Limb (tissue), 2 donors: ENCODE measurements around the gene YTHDC1.

Experiments used
- DNase-seq, 2 donors: peaks; one replicate each; pipeline ENCODE4 v3.0.0-alpha.2; 2016; ENCODE audit errors: extremely low spot score in 2 of 2

The YTHDC1 gene

DNA sequence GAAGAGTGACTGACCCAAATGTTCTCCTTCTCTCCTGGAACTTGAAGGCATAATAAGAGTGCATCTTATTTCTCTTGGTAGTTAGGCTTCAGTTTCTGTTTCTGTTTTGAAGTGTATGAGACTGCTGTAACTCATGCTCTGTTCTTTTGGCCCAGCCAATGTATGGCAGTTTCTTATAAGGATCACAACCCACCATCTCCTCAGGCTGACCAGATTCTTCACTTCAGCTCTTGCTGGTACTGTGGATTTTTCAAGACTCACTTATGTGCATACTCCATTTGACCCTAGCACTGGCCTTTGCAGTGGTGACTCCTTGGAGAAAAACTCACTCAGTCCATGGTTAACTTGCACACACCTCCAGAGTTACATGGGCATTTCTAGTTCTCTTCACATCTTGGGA, 9.6 kb upstream of the YTHDC1 start:
- no peak for DNase-seq

DNA sequence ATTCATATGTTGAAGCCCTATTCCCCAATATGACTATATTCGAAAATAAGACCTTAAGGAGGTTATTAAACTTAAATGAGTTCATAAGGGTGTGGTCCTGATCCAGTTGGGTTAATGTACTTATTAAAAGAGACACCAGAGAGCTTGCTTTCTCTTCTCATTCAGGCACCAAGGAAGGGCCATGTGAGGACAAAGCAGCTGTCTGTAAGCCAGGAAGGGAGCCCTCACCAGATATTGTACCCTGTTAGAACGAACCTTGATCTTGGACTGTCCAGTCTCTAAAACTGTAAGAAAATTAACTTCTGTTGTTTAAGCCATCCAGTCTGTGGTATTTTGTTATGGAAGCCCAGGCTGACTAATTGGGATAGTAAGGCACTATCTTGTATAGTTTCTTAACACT, 9.1 kb upstream of the YTHDC1 start:
- no peak for DNase-seq

DNA sequence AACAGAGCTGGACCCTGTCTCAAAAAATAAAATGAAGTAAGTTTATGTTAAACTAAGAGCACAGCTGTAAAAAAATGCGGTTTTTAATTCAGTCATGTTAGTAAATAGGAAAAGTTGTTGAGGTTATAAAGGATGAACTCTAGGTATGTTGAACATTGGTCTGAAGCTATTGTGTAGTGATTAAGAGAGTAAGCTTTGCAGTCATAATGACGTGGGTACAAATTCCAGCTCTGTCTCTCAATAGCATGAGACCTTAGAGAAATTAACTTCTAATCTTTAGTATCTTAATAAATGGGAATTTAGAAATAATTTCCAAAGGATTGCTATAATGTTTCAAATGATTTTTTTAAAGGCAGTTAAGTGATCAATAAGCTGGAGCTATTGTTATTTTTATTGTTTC, 2.9 kb upstream of the YTHDC1 start:
- no peak for DNase-seq

DNA sequence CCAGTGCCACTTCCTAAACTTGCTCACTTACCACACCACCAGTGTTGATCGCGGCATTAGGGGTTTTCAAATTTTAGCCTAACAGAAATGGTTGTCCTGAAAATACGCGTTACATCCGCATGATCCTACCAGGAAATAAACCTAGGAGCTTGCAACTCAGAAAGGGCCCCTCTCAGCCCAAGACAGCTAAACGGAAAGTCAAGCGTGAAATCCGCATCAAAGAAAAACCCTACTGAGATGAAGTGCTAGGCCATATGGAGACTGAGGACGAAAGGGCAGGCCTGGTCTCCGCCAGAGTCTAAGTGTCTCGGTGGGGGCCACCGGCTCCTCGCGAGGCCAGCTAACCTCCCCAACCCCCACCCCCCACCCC, 626 bp downstream of the YTHDC1 start:
- no peak for DNase-seq

DNA sequence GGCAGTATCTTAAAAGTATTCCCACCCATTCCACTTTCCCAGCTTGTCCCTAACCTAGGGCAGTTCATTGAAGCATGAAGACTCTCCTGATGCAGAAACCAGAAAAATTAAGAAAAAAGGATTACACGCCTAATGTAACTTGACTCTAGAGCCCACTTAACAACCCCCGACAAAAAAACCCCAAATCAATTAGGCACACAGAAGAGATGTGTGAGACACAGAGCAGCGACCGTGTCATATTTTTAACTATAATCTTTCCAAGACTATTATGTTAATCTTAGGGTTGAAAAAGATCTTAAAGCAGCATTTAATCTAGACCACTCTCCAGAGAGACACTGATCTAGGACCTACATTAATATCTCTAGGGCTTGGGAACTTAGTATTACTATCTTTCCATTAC, 1.3 kb downstream of the YTHDC1 start:
- DNase-seq, result no peak

GRCh38 chr4:68347845-68348244, 2.0 kb downstream of the YTHDC1 start:
- no peak for DNase-seq

GRCh38 chr4:68346461-68346860, 3.4 kb downstream of the YTHDC1 start:
- DNase-seq, result no peak

DNA sequence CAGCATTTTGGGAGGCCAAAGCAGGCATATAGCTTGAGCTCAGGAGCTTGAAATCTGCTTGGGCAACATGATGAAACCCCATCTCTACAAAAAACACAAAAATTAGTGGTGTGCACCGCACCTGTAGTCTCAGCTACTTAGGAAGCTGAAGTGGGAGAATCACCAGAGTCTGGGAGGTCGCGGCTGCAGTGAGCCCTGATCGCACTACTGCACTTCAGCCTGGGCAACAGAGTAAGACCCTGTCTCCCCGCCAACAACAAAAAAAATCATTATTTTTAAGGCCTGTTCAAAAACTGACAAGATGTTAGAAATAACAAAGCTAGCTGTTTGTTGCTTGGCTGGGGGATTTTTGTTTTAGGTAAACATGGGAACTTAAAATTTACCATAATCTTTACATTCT, 5.1 kb downstream of the YTHDC1 start:
- no peak for DNase-seq

- DNase-seq, result no peak
Measured at GRCh38 chr4:68344049-68344448, 5.8 kb downstream of the YTHDC1 start.

DNA sequence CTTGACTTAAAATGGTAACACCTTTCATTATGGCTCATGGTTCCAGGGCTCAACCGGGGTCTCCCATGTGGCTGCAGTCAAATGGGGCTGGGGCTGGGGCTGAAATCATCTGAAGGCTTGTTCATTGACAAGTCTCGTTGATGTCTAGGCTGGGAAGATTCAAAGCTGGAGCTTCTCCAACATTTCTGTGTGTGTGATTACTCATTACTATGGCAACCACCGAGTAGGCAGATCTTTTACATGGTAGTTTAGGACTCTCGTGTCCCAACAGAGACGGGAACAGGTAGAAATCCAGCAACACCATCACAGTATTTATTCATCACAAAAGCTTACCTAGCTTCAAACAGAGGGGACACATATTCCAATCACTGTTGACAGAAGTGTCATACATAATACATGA, 7.8 kb downstream of the YTHDC1 start:
- DNase-seq, result peak in 1 of 2 donors; percentile 15

DNA sequence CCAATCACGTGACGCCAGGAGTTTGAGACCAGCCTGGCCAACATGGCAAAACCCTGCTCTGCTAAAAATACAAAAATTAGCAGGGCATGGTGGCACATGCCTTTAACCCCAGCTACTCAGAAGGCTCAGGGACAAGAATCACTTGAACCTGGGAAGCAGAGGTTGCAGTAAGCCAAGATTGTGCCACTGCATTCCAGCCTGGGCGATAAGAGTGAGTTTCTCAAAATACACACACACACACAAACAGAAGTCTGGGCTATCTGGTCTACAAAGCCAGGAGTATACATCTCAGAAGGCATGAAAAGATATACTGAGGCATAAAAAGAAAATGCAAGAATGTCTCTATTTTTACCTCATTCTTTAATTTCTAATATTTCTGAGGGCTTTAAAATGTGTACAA, 11.3 kb downstream of the YTHDC1 start:
- DNase-seq, result no peak

GRCh38 chr4:68337522-68337921, 12.4 kb downstream of the YTHDC1 start:
- DNase-seq, result no peak

DNA sequence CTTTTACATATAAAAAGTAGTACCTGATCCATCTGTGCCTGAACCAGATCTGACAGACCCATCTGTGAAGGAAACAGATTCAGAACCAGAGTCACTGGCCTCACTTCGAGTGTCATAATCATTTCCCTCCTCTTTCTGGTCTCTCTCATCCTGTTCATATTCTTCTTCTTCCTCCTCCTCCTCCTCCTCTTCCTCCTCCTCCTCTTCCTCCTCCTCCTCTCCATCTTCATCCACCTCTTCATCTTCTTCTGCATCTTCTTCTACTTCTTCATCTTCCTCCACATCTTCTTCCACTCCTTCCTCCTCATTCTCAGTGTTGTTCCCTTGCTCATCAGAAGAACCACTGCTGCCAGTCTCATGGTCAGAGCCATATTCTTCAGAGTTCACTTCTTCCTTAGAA, 12.9 kb downstream of the YTHDC1 start:
- DNase-seq, result no peak

- no peak for DNase-seq
Measured at GRCh38 chr4:68336530-68336929, 13.4 kb downstream of the YTHDC1 start.

GRCh38 chr4:68326141-68326540, 23.7 kb downstream of the YTHDC1 start:
- DNase-seq, result no peak

- no peak for DNase-seq
Measured at GRCh38 chr4:68324519-68325262, 25.2 kb downstream of the YTHDC1 start.

DNA sequence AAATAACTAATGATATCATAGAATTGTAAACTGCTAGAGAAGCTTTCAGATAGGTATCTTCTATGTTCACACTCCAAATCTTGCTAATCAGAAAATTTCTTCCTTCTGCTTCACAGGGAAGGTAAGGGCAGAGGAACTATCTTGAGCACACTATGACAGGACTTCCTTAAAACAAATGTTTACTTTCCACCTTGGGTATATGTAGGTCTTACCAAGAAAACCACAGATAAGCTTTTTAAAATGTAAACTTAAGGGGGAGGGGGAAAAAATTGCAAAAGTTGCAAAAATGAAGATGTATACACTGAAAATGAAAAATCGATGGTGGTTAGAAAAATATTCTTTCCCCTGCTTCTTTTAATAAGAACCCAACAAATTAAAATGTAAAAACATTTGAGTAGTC, 30.9 kb downstream of the YTHDC1 start:
- no peak for DNase-seq

GRCh38 chr4:68316193-68316969, 33.5 kb downstream of the YTHDC1 start:
- DNase-seq, result no peak

- DNase-seq, result no peak
Measured at GRCh38 chr4:68310651-68311247, 39.1 kb downstream of the YTHDC1 start.

- DNase-seq, result no peak
Measured at GRCh38 chr4:68304731-68305130, 45.2 kb downstream of the YTHDC1 start.

GRCh38 chr4:68299492-68300457, 50.1 kb downstream of the YTHDC1 start:
- DNase-seq, result no peak

DNA sequence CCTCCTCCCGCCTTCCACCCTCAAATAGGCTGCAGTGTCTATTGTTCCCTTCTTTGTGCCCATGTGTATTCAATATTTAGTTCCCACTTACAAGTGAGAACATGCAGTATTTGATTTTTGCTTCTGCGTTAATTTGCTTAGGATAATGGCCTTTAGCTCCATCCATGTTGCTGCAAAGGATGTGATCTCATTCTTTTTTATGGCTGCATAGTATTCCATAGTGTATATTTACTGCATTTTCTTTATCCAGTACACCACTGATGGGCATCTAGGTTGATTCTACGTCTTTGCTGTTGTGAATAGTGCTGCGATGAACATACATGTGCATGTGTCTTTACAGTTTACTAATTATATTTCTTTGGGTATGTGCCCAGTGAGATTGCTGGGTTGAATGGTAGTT, 52.8 kb downstream of the YTHDC1 start:
- DNase-seq, result no peak
